IPS-NIHi7 (cell line): Measurements from ENCODE around the gene SLC38A7.

Source experiments
- DNase-seq: peaks from one replicate; pipeline ENCODE4 v3.0.0; 2012; ENCODE audit warnings: mixed read lengths; ENCODE audit errors: extremely low spot score

The SLC38A7 gene

DNA sequence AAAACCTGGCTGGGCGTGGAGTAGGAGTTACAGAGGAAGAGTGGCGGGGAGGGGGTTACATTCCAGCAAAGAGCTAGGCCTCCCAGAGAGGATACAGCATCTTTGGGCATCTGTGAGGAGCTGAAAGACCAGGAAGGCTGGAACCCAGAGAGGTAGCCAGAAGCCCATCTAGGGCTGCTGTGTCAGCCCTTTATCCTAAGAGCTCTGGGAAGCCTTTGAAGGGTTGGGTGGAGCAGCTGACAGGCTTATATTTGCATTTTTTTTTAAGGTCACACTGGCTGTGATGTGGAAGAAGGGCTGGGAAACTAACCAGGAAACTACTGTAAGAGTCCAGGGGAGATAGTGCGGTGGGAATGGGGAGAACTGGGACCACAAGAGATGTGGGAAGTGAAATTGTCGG lies 48.1 kb downstream of the SLC38A7 start:
- no peak for DNase-seq

DNA sequence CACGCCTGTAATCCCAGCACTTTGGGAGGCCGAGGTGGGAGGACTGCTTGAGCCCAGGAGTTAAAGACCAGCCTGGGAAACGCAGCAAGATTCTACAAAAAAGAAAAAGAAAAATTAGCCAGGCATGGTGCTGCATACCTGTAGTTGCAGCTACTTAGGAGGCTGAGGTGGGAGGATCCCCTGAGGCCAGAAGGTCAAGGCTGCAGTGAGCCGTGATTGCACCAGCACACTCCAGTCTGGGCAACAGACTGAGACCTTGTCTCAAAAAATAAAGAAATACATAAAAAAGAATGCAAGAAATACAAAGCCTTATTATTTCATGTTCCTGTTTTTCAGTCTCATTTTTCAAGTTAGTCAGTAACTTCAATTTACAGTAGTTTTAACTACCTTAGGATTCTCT lies 49.1 kb downstream of the SLC38A7 start:
- DNase-seq: no peak

DNA sequence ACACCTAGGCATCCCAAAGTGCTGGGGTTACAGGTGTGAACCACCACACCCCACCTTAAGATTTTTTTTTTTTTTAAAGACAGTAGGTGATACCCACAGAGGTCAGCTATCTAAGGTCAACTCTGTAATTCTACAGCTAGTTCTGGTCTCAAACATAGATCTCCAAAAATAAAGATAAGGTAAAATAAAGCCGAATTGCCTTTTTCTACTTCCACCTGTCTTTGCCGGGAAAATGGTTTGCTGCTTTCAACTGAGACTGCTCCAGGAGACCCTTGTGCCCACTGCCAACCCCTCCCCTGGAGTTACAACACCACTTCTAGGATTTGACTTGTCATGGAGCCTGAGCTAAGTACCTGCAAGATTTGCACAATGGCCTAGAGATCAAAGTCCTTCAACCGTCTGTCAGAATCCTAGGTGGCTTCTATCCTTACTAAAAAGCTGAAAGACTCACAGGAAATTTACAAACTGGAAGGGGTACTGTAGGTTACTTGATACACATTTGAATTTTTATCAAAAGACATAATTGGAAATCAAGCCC lies 50.2 kb downstream of the SLC38A7 start:
- DNase-seq: no peak

DNA sequence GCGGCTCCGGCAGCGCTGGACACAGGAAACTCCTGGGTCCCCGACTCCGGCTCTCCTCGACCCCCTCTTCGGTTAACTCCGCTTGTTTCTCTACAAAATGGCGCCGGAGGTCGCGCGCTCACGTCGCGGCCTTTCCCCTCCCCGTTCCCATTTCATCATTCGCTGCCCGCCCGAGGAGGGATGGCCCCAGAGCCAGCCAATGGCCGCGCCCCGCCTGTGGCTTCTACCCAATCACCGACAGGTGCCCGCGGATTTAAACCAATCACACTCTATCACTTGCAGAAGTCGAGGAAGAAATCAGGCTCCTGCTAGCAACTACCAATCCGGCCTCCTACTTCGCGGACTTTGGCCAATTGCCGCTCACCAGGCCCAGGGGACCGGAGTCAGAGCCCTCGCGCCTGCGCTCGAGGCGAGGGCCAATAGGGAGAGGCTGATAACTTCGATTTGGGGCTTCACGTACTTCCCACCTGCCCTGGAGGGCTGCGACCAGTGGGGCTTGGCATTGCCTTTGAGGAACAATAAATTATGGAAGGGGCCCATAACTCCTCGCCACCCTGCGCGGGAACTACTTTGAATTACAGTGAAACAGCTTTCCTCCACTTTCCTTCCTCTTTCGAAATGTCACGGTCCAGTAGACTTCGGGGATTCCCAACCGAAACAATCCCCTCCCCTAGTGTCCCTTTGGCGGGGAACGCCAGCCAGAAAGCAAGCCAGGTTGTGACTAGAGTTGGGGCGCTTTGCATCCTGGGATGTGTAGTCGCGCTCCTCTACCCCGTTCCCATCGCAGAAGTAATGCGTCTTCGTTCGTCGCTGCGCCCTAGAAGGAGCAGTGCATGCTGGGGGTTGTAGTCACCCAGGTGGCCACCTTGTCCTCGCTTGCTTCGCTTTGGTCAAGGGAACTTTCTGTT lies 54.6 kb downstream of the SLC38A7 start, which contains the start of gene CNOT1:
TSS of gene CNOT1 (minus strand) at position 94 of the 908 bp plus-strand sequence. CDS start 30,489 bp downstream, outside the sequence.
- peak; percentile 96 for DNase-seq

DNA sequence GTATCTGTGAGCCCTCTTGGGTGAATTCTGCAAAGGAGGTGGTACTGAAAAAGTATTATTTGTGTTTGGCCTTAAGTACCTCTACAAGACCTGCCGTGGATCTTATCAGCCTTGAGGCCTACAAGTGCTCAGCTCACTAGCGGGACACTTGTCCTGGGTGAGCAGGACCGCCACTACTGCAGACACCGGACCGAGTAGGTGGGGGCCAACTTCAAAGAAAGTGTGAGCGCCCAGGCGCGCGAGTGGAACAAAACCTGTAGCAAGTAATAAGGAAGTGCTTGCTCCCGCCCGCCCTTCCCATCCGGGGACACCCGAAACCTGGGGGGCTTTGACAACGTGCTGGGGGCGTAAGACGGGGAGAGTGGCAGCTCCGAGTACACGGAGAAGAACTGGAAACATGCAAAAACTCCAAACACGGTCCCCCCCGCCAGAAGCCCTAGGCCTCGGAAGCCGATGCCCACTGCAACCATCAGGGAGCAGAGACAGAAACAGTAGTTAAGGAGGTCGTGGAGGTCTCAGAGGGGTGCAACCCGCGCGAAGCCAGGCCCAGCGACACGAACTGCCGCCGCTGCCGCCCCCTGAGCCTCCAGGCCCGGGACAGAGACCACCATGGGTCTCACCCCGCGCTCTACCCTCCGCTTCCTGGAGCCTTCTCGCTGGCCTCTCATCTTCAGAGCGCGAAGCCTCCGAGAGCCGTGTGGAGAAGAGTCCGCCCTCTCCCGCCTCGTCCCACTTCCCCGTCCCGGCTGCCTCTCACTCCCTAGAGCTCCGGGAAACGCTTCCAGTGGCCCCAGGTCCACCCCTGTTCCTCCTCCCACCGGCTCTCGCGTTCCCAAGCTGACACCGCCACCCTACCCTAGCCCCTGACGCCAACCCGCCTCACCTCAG lies 55.5 kb downstream of the SLC38A7 start:
- no peak for DNase-seq

DNA sequence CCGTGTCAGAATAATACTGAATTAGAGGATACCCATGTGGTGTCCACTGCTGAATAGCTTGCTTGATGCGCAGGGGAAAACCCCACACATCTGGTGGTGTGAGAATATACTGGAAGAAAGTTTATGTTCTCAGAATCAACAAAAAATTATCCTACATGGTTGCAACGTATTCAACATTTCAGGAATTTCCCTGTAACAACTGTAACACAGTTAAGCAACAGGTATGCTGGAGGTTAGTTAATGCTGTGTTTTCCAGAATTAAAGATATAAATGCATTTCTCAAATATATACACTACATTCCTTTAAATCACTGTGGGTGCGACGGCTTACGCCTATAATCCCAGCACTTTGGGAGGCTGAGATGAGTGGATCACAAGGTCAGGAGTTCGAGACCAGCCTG lies 60.4 kb downstream of the SLC38A7 start:
- DNase-seq: no peak

DNA sequence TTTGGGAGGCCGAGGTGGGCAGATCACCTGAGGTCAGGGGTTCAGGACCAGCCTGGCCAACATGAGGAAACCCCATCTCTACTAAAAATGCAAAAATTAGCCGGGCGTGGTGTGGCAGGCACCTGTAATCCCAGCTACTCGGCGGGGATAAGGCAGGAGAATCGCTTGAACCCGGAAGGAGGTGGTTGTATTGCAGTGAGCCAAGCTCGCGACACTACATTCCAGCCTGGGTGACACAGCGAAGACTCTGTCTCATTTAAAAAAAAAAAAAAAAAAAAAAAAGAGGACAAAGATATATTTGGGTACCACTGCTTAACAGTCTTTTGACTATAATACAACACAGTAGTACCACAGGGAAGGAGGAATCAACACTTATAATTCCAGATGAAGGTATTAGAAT lies 64.2 kb downstream of the SLC38A7 start:
- no peak for DNase-seq

DNA sequence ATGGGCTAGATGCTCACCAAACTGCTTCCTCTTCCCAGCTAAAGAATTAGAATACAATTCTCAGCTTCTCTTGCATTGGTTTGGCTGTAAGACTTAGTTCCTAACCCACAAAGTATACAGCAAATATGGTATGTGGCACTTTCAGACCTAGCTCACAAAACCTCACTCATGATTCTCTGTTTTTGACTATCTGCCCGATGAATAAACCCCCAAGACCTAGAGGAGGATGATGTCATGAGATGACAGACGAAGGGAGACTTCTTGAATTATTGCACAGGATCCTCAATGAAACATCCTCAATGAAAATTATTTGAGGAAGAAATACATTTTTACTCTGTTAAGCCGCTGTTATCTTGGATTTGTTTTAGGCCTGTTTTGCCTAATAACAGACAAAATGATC lies 69.3 kb downstream of the SLC38A7 start:
- DNase-seq: no peak
